ENCODE data around the gene SERPINB6. TPM values are rescaled to one million over a fixed set of nuclear protein-coding genes. Genes with fewer than 3 reads are reported as not detected.

Gene SERPINB6
- total and polyA plus RNA-seq, 2 of the 4 experiments (the other 2 are of a cell fraction): 37.1 to 91.1 TPM

GRCh38 chr6:2952557-2953095, 18.7 kb downstream of the SERPINB6 start (continued):
- TF ChIP-seq, protein P1, sequence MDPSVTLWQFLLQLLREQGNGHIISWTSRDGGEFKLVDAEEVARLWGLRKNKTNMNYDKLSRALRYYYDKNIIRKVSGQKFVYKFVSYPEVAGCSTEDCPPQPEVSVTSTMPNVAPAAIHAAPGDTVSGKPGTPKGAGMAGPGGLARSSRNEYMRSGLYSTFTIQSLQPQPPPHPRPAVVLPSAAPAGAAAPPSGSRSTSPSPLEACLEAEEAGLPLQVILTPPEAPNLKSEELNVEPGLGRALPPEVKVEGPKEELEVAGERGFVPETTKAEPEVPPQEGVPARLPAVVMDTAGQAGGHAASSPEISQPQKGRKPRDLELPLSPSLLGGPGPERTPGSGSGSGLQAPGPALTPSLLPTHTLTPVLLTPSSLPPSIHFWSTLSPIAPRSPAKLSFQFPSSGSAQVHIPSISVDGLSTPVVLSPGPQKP (IDR thresholded peaks at IDR 0.05; ENCODE audit: borderline replicate concordance, low read depth, low read length): no peak

GRCh38 chr6:2951728-2952127, 19.6 kb downstream of the SERPINB6 start:
- WGBS, 2 experiments (ENCODE audit: extremely low coverage in 2 of 2, insufficient read length in 1 of 2): no CpG with 5 or more reads among the region's 8 CpGs
- Histone ChIP-seq H2BK15ac (ENCODE audit: low read depth, low read length) (no peak overlapping the region), H3K23ac (ENCODE audit: low read depth, low read length) (no peak overlapping the region), H2BK120ac (ENCODE audit: low read depth, low read length) (no peak overlapping the region), H3K4me1 (ENCODE audit: control insufficient read depth, insufficient read depth, low read length) (peaks cover 2% of the 10 kb centered on the region; the same call in 1 of the 2 replicates), H2BK20ac (ENCODE audit: low read depth, low read length) (no peak overlapping the region), H4K91ac (ENCODE audit: insufficient read depth, low read depth, low read length) (no peak overlapping the region), H2AK9ac (replicated peaks; ENCODE audit: low read depth, low read length, poor library complexity) (peak overlapping the region; percentile 45), H3K56ac (ENCODE audit: extremely low read depth, insufficient read depth, low read length) (no peak overlapping the region), H3K27me3 (ENCODE audit: control insufficient read depth, insufficient read depth, low read length) (no peaks in the 10 kb centered on the region), H3K4me3 (ENCODE audit: insufficient read depth, low read depth, low read length) (no peak overlapping the region), H4K20me1 (ENCODE audit: insufficient read depth, low read length) (no peaks in the 10 kb centered on the region), H3K9me1 (ENCODE audit: insufficient read depth, low read length) (peaks cover 6% of the 10 kb centered on the region; the same call in 1 of the 2 replicates), H3K79me1 (ENCODE audit: low read depth in 1 of 2, low read length in 2 of 2) (peaks cover 16 to 46% of the 10 kb centered on the region in 2 experiments), H2AK5ac (ENCODE audit: low read depth, low read length) (peak overlapping the region; percentile 11; the same call in 1 of the 2 replicates), H3K18ac (ENCODE audit: low read depth, low read length) (no peak overlapping the region), H2AFZ (replicated peaks; ENCODE audit: low read length, poor library complexity) (peak overlapping the region; percentile 48), H3K9ac (ENCODE audit: low read depth, low read length) (no peak overlapping the region), H3K27ac (ENCODE audit: insufficient read depth, low read length) (no peak overlapping the region), H2BK5ac (ENCODE audit: low read depth, low read length, poor library complexity, severe bottlenecking) (no peak overlapping the region), H3K4ac (ENCODE audit: low read depth, low read length) (no peak overlapping the region; the same call in 1 of the 2 replicates), H4K5ac (ENCODE audit: low read depth, low read length) (no peak overlapping the region), H3K9me3 (ENCODE audit: control insufficient read depth, insufficient read depth, low read length) (no peaks in the 10 kb centered on the region), H3K4me2 (ENCODE audit: low read depth, low read length) (no peak overlapping the region), H3K14ac (replicated peaks; ENCODE audit: low read depth, low read length) (no peak overlapping the region), H4K8ac (ENCODE audit: low read depth in 2 of 2, low read length in 2 of 2) (no peak overlapping the region), H3K36me3 (ENCODE audit: control insufficient read depth, insufficient read depth, low read length) (peaks cover 42% of the 10 kb centered on the region)
- dilution Hi-C loops (cut with HindIII; ENCODE audit: low sequenced_read_pairs, unreplicated experiment) (no loop called here), in situ Hi-C loops (cut with MboI; ENCODE audit: low sequenced_read_pairs) (no loop called here), intact Hi-C loops (cut with micrococcal nuclease) (loop anchor here (1.0 to 2.0 kb wide), 4 partner anchors 19 to 160 kb away; partner anchors contain the start of gene SERPINB6)
- ChIA-PET POLR2A (ENCODE audit: unreplicated experiment) (no interaction called here), CTCF (interaction anchor here (0.8 to 1.8 kb wide), 21 partner anchors 8 to 161 kb away, joined by 3 to 37 read pairs (median 5); partner anchors contain the start of gene SERPINB1)
- BruUV-seq (replicated peaks): no TSS peak
- DNase-seq (no peak), ATAC-seq (ENCODE audit: low read depth) (no peak)
- TF ChIP-seq, protein P2, sequence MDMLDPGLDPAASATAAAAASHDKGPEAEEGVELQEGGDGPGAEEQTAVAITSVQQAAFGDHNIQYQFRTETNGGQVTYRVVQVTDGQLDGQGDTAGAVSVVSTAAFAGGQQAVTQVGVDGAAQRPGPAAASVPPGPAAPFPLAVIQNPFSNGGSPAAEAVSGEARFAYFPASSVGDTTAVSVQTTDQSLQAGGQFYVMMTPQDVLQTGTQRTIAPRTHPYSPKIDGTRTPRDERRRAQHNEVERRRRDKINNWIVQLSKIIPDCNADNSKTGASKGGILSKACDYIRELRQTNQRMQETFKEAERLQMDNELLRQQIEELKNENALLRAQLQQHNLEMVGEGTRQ (IDR thresholded peaks at IDR 0.05; ENCODE audit: low read depth, low read length): no peak
- TF ChIP-seq POLR2A (IDR thresholded peaks at IDR 0.05; ENCODE audit: low read depth, low read length) (no peak), NFE2L2 (IDR thresholded peaks at IDR 0.05; ENCODE audit: low read depth, low read length) (no peak), SMC3 (IDR thresholded peaks at IDR 0.05; ENCODE audit: low read depth, low read length) (no peak), CEBPB (IDR thresholded peaks at IDR 0.05; ENCODE audit: low read depth, low read length) (no peak), RFX5 (IDR thresholded peaks at IDR 0.05; ENCODE audit: low read depth, low read length) (no peak), BHLHE40 (IDR thresholded peaks at IDR 0.05; ENCODE audit: low read depth, low read length) (no peak), MXI1 (IDR thresholded peaks at IDR 0.05; ENCODE audit: borderline replicate concordance, low read depth, low read length) (no peak), RAD21 (IDR thresholded peaks at IDR 0.05; ENCODE audit: low read length) (no peak)
- TF ChIP-seq, protein P1 (IDR thresholded peaks at IDR 0.05; ENCODE audit: borderline replicate concordance, low read depth, low read length): no peak
- TF ChIP-seq, protein P3, sequence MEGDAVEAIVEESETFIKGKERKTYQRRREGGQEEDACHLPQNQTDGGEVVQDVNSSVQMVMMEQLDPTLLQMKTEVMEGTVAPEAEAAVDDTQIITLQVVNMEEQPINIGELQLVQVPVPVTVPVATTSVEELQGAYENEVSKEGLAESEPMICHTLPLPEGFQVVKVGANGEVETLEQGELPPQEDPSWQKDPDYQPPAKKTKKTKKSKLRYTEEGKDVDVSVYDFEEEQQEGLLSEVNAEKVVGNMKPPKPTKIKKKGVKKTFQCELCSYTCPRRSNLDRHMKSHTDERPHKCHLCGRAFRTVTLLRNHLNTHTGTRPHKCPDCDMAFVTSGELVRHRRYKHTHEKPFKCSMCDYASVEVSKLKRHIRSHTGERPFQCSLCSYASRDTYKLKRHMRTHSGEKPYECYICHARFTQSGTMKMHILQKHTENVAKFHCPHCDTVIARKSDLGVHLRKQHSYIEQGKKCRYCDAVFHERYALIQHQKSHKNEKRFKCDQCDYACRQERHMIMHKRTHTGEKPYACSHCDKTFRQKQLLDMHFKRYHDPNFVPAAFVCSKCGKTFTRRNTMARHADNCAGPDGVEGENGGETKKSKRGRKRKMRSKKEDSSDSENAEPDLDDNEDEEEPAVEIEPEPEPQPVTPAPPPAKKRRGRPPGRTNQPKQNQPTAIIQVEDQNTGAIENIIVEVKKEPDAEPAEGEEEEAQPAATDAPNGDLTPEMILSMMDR (conservative IDR thresholded peaks at IDR 0.05; ENCODE audit: low read depth, low read length): no peak
